NCI-H345 (cell line): Measurements from ENCODE around the gene JMJD4.

ENCODE experiments used
- DNase-seq: peaks from one replicate; lab custom pipeline; 2025; lab: John Stamatoyannopoulos, UW

JMJD4 gene

DNA sequence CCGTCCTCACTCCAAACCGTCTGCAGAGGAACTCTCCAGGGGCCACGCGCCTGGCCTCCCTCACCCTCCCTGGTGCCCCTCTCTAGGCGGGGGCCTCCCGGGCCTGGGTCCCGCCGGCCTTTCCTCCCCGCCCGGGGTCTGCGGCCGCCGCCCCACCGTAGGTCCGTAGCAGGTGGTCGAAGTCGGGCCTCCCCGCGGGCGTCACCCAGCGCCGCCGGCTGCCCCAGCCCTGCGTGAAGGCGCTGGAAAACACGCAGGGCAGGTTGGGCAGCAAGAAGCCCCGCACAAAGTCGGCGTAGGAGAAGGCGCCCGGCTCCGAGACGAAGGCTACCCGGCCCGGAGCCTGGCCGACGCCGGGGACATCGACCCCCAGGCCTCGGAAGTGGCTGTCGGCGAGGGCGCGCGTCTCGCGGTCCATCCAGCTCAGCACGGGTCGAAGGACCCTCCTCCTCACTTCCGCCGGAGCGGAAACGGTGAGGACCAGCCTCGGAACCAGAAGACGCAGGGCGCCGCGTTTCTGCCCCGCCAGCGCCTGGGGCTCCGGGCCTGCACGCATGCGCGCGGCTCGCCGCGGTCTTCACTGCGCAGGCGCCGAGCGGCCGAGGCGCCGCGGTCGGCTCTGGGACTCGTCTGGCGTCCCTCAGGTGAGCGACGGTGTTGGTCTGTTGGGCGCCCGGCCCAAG lies at the start of gene JMJD4, which contains the start of gene SNAP47:
TSS of gene JMJD4 (minus strand) at position 447 of the 683 bp plus-strand sequence. CDS start at position 418, 29 bp downstream.
TSS of gene SNAP47 (plus strand) at position 580 of the 683 bp plus-strand sequence. CDS start 12,302 bp downstream, outside the sequence.
- DNase-seq = peak; percentile 89

DNA sequence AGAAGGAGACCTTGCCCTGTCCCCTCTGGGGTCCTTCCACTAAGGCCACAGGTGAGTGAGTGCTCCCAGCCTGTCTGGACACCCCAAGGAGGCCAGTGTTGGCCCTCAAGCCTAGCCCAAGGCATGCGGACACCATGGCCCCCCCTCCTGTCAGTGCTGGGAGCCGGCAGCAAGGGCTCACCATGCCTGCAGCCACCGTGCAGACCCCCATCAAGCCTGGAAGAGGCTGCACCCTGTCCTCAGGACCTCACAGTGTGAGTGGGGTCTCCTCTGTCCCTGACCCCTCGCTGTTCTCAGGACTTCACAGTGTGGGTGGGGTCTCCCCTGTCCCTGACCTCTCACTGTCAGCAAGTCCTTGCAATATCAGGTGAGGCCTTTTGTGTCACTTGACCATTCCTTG lies 47.1 kb upstream of the JMJD4 start:
- DNase-seq = no peak

- no peak for DNase-seq
Observed at GRCh38 chr1:227781314-227781930, 46.3 kb upstream of the JMJD4 start.

DNA sequence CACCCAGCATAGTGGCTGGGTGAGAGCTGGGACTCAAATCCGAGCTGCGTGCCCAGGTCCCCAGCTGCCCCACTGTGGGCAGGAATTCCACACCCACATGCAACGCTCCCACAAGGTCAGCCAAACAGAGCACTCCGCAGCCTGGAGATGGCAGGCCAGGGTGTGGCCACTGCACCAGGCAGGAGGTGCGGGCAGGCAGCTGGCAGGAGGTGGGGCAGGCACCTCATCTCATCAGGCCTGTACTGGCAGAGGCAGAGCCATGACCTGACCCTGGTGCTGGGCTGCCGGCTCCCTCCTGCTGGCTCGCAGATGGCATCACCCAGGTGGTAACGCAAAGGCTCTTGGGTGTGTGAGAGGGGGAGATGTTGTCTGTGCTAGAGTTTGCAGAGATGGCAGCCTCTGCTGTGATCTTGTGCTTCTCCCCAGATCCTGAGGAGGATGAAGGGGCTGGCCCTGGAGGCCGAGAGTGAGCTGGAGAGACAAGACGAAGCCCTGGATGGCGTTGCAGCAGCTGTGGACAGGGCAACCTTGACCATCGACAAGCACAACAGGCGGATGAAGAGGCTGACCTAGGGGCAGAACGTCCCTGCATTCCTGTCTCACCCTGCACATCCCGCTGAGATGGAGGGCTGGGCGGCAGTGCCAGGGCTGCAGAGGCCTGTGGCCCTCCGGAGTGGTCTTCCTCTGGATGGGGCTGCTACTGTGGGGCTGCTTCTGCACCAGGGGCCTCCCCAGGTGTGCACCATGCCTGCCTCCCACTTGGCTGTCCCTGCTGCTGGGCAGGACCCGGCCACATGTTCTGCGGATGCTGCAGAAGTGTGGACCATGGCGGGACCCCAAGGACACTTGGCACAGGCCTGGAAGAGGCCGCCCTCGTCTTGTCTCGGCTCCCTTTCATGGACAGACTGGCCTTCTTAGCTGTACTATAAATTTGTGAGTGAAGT lies 45.3 kb upstream of the JMJD4 start:
- peak; percentile 26 for DNase-seq

DNA sequence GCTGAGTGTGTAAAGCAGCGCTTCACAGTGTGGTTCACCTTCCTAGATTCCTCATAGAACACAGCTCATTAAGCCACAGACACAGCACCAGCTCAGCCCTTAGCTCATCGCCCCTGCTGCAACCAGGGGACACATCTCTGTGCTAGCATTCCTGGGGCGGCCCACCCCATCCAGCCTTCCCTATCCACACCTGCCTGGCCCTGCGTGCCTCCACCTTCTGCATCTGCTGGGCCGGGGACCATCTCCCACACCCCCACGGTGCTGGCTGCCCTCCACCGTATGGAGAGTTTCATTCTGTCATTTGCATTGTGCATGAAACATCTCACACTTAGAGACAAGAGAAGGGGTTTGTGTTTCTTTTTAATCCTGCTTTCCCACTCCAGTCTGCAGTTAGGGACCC lies 44.6 kb upstream of the JMJD4 start:
- DNase-seq = no peak

DNA sequence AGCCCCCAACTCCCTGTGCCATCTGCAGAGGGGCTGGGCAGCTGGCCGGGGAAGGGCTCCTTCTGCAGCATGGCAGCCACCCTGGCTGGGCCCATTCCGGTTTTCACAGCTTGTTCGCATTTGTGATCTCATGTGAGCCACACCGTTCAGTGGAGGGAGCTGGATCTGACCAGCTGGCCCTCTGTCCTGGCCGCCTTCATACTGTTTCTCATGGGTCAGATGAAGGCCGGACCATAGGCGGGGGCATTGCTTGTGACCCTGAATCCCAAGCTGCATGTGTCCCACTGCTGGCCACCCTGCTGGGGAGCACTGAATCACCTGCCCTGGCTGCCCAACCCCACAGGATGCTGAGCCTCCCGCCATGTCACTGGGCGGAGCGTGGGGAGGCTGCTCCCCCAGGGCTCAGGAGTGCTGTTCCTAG lies 43.9 kb upstream of the JMJD4 start:
- DNase-seq = no peak

DNA sequence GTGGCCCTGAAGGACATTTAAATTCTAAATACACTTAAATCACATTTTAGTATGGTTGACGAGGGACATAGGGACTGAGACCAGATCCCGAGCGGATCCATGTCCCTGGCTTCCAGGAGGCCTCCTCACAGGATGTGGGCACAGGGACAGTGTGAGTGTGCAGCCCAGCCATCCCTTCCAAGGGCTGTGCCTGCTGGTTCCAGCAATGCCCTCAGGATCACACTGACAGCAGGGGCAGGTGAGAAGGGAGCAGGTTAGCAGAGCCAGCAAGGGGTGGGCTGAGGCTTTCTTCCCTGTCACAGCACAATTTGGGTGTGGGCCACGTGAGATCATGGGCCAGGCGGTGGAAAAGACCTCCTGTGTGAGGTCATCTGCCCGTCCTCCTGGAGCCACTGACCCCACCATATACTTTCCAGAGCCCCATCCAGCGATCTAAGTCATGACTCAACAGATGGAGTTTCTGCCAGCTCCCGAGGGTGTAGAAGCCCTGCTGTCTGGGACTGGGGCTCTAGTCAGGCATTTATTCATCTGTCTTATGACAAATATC lies 43.4 kb upstream of the JMJD4 start:
- DNase-seq = no peak

GRCh38 chr1:227777646-227778045 lies 42.5 kb upstream of the JMJD4 start:
- no peak for DNase-seq

DNA sequence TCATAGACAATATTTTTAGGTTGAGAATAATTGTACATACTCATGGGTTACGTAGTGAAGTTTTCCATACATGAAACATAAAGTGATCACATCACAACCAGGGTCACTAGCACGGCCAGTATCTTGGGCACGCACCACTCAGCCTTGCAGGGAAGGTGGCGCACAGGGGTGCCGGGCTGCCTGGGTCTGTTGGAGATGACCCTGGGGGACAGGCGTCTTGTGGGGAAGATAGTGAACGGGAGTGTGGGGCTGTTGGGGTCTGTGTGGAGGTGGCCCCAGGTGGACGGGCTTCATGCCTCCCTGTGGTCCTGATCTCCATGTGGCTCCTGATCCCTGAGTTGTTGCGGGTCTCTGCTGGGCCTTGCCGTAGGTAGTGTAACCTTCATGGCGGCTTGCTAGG lies 42.1 kb upstream of the JMJD4 start:
- no peak for DNase-seq

GRCh38 chr1:227776331-227776771 lies 41.2 kb upstream of the JMJD4 start:
- no peak for DNase-seq

GRCh38 chr1:227775841-227776240 lies 40.7 kb upstream of the JMJD4 start:
- no peak for DNase-seq

GRCh38 chr1:227774821-227775661 lies 39.9 kb upstream of the JMJD4 start:
- no peak for DNase-seq

DNA sequence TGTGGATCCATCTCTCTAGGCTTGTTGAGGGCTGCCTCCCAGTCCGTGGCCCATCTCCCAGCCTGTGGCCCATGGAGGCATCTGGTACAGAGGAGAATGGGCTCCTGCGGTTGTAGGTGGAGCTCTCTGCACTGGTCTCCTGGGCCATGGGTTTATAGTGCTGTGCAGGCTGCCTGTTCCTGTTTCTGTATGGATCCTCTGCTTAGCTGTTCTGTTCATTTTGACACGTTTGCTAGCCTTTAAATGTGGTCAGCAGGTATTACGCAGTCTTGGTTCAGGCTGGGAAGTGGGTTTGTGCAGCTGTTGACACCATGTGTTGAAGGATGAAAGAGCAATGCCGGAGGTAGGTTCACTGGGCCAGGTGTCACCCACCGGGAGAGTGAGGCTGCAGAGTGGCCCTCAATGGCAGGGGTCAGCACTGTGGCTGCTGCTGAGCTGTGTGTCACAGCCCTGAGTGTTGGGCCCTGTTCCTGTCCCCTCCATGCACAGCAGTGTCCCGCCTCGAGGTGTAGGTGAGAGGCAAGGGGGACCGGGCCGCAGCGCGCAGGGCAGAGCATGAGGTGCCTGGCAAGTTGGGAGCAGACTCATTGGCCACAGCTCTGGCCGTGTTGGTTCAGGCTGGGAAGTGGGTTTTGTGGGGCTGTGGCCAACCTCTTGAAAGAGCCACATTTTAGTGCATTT lies 39.1 kb upstream of the JMJD4 start:
- peak; percentile 87 for DNase-seq

DNA sequence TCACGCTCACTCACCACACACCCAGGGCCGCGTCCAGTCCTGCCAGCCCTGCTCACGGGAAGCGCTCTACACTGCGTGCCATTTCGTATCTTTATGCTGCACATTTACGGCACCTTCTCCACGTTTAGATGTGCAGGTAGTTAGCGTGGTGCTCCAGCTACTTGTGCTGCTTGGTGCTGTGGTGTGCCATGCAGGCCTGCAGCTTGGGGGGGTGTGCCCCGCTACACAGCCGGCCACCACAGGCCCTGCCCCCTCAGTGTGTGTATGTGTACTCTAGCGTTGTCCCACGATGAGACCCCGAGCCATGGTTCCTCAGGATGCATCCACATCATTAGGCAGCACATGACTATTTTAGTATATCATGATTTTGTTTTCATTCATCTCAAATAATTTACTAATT lies 38.5 kb upstream of the JMJD4 start:
- no peak for DNase-seq

GRCh38 chr1:227771771-227772170 lies 36.7 kb upstream of the JMJD4 start:
- no peak for DNase-seq

GRCh38 chr1:227771326-227771725 lies 36.2 kb upstream of the JMJD4 start:
- DNase-seq = no peak

GRCh38 chr1:227770812-227771211 lies 35.7 kb upstream of the JMJD4 start:
- no peak for DNase-seq

GRCh38 chr1:227769936-227770494 lies 34.9 kb upstream of the JMJD4 start:
- no peak for DNase-seq

DNA sequence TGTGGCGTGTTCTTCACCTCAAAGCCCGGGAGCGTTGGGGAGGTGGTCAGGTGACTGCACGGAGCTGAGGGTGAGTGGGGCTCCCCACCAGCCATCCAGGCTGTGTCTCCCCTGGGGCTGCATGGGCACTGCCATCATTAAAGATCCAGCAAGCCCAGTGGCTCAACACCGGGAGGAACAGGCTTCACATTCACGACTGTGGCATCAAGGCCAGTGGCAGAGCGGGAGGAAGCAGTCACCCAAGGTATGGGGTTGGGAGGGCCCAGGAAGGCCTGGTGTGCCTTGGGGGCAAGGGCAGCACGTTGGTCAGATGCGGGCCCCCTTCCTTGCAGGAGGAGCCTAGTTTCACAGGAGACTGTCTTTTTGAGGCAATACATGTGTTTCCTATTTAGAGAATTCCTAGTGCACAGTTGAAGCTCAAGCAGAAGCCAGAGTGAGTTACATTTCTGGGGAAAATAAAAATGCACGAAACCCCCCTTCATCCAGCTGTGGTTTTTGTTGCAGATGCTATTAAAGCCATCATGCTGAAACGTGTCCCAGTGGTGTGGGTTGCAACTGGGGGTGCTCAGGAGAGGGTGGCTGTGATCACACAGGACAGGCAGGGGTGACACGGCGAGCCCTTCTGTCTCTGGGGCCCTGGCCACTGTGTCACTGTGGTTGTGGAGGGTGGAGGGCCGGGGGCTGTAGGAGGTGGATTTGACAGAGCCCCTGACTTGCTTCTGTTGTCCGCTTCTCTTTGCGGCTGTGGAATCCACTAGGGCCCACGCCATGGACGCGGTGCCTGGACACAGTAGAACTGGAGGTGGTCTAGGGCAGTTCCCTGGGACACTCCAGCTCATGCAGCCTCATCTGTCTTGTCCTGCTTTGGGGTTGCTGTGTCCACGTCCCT lies 34.2 kb upstream of the JMJD4 start:
- no peak for DNase-seq
